GM19463 (cell line): ENCODE data around the gene SLC30A1.

Experiments used
- ATAC-seq: cut with Tn5 transposase; IDR thresholded peaks from one replicate; pipeline ENCODE4 v1.9.1; 2021; ENCODE audit warnings: mild to moderate bottlenecking, moderate library complexity; ENCODE audit not compliant: unreplicated experiment

SLC30A1 gene

DNA sequence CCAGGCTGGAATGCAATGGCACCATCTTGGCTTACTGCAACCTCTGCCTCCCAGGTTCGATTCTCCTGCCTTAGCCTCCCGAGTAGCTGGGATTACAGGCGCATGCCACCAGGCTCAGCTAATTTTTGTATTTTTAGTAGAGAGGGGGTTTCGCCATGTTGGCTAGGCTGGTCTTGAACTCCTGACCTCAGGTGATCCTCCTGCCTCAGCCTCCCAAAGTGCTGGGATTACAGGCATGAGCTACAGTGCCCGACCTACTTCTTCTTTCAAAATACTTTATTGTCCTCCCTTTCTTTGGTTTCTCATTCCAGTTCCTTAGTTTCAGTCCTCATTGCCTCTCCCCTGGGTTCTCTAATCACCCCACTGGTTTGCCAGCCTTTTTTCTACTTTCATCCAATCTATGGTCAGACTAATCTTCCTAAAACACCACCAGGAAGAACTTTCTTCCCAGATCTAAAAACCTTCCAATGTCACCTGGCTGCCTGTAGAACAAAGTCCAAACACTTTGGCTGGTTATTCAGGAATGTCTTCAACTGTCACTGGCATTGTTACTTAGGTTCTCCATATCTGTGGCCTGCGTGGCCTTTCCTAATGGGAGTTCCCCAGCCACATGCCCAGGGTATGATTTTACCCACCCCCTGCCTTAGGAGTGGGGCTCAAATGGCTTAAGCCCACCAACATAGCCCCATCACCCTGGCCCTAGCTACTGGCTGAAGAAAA lies 29.0 kb upstream of the SLC30A1 start:
- ATAC-seq: no peak

DNA sequence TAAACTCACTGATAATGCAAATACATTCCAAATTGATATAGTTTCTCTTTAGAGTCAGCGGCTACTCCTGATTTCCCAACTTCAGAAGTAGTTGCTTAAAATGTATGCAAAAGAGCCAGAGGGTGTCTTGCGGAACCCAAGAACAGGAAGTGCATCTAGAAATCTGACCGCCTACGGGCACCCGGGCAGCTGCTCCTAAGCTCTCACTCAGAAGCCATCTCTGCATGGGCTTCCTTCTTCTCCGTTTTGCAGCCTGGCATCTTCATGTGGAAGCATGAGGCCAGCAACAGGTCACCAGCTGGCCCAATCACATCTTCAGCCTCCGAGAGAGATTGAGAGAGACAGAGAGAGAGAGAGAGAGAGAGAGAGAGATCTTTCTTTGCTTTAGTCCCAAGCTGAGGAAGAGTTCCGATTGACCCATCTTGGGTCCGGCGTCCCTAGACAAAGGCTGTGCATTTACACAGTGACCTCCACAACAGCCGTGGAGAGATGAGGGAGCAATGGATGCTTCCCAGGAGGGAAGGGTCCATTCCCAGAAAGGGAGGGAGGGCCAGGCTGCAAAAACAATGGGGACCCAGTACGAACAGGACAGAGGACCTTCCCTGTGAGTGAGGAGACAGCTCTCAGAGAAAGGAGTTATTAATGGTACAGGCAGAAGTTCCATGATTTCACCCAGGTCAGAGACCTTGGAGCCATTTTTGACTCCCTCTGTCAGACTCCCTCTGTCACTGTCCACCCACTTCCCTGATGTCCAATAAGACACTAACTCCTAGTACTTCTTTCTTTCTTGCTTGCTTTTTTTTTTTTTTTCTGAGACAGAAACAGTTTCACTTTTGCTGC lies 28.2 kb upstream of the SLC30A1 start:
- ATAC-seq: peak; percentile 89

DNA sequence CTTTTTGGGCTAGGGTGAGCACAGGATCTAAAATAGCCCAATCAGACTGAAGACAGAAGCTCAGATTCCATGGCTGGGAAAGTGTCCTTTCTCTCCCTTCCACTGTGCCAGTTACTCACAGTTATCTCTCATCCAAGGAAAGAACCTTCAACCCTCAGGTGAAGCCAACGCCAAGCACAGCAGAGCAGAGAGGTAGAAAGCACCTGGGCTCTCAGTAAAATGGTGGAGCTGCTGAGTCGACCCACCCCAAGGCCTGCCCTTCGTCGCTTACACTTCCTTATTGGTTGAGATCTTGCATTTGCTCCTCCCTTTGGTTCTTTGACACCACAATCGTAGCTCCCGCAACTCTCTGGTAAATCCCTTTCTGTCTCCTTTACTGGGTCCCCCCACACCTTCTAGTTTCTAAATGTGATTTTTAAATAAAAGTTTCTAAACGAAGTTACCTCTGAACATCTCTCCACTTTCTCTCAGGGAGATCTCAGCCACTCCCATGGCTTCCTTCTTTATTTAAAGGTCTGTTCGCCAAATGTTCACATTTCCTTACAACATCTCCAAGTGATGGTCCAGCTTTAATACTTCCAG lies 27.5 kb upstream of the SLC30A1 start:
- peak; percentile 80 for ATAC-seq

DNA sequence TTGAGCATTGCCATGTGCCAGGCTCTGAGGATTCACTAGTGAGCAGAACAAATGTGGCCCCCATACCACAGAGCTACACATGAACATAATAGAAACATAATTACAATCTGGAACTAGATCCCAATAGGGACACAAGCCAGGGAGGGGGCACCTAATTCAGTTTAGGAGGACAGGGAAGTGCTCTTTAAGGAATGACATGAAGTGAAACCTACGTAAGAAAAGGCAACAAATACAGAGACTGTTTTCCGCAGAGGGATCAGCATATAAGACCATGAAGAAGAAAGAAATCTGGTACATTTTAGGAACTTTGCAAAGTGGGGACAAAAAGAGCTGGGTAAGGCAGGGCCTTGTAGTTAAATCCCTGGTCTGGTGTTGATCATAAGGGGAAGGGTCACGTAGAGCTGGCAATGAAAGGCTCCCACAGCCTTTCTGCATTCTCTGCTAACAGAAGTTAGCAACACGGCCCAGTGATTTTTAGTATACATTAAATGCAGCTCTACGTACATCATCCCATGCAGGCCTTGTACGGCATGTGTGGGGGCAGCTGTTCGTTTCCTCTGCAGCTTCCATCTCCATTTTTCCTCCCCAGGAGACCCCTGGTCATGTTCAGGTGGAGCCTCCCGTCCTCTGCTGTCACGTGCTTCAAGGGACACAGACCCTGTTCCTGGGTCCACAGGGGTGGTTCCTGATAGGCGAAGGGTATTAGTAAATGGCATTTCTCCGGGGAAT lies 26.8 kb upstream of the SLC30A1 start:
- no peak for ATAC-seq

GRCh38 chr1:211605034-211605433 lies 26.1 kb upstream of the SLC30A1 start:
- ATAC-seq: no peak

GRCh38 chr1:211604548-211604947 lies 25.6 kb upstream of the SLC30A1 start:
- no peak for ATAC-seq

GRCh38 chr1:211603713-211604112 lies 24.8 kb upstream of the SLC30A1 start:
- no peak for ATAC-seq

- ATAC-seq: no peak
These were observed 24.3 kb upstream of the SLC30A1 start for GRCh38 chr1:211603191-211603701.

DNA sequence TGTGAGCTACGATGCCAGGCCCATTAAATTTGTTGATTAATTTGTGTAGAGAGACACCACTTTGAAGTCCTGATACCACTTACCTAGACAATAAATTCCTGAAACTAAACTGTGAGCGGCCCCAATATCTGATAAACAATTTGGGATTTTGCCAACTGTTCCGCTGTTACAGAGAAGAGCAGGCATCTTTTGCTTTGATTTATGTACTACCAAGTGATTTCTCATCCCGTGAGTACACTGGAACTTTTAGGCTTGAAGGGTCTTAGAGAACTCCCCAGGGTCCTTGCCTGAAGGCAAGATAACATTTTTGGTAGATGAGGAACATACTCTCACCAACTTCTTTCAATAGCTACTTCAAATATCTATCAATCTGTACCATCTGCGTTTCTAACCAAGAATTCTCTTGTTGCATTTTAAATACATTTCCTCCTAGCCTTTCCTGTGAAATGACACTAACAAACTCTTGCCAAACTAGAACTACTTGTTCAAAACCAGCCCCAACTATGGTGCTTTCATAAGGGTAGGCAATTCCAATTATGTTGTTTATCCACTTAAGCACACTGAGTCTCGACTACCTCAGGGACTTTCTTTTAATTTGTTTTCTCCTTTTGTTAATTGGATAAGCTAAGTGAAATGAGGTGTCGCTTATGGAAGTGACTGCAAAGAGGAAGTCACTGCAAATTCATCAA lies 23.2 kb upstream of the SLC30A1 start:
- no peak for ATAC-seq

DNA sequence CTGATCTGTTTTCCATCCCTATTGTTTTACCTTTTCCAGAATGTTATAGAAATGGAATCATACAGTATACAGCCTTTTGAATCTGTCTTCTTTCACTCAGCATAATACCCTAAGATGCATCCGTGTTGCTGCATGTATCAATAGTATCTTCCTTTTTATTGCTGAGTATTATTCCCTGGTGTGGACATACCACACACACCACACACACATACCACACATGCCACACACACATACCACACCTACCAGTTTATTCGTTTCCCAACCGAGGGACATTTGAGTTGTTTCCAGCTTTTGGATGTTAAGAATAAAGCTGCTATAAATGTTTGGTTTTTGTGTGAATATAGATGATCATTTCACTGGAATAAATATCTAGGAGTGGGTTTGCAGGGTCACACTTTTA lies 22.2 kb upstream of the SLC30A1 start:
- ATAC-seq: no peak

DNA sequence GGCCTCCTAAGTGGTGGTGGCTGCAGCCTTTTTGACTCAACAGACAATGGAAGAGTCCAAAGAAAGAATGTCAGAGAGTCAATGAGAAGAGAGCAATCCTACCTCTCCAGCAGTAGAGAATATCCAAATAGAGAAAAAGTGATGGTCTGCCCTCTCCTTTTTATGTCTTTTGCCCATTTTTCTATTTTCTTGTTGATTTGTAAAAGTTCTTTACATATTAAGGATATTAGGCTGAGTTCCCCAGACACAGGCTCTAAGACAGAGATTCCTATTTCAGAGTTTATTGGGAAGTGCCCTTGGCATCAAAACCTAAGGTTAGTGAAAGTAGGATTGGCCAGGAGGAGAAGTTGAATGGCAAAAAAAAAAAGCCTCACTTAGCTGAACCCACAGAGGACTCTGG lies 20.3 kb upstream of the SLC30A1 start:
- no peak for ATAC-seq

GRCh38 chr1:211598514-211598913 lies 19.6 kb upstream of the SLC30A1 start:
- no peak for ATAC-seq

- no peak for ATAC-seq
These were observed 17.6 kb upstream of the SLC30A1 start for GRCh38 chr1:211596418-211597181.

DNA sequence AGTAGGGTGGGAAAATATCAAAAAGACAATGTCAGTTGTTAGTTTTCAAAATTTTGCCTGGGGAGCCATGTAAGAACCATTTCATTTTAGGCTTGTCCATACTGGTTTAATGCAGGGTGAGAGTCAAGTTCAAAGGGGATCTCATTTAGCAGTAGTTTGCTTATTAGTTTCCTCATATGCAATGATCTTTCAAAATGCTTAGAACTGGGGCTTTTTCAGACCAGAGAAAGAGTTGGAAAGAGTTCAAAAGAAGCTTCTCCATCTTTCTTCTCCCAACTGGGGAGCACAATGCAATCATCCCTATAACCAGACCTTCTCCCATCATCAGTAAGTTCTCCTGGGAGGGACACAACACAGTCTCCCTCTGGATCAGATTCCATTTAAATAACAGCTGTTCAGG lies 16.5 kb upstream of the SLC30A1 start:
- no peak for ATAC-seq

- ATAC-seq: no peak
These were observed 13.1 kb upstream of the SLC30A1 start for GRCh38 chr1:211591980-211592493.

GRCh38 chr1:211589782-211590721 lies 11.1 kb upstream of the SLC30A1 start:
- ATAC-seq: no peak

DNA sequence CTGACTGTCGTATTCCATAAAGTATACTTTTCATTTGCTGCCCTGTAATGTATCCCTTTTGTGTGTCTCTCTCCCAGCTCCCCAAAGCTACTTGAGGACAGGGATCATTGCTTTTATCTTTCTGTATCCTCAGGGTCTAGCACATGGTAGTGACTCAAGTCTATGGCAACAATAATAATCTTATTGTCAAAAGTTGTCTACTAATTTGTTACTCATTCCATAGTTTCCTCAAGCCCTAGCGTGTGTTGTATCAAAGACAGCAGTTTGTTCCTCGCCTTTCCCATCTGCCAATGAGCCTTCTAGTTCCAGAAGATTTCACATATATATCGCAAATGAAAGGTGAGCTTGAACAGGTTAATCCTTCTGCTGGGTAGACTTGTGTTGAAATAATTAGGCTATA lies 9.8 kb upstream of the SLC30A1 start:
- no peak for ATAC-seq

GRCh38 chr1:211587123-211587522 lies 8.2 kb upstream of the SLC30A1 start:
- ATAC-seq: no peak
